HepG2 (cell line): ENCODE results near the gene GUCY1B1. TPM values are rescaled to one million over a fixed set of nuclear protein-coding genes. Genes with fewer than 3 reads are reported as not detected.

Source experiments
- ATAC-seq: fragments of 200-7000 bp; cut with Tn5 transposase; 3 replicates; pipeline ENCODE4 v1.9.1; 2020; ENCODE audit warnings: mild to moderate bottlenecking, moderate library complexity
- BruUV-seq: library from RNA; stranded (reverse); fragments of 400-500 nt; replicated peaks from 2 replicates; lab custom pipeline; 2021; lab: Mats Ljungman, UMichigan
- CTCF ChIA-PET: fragments of 300-600 bp; formaldehyde crosslinking; extraction: SDS; loops from one replicate; lab custom pipeline; 2021; ENCODE audit warnings: low total read pairs, inconsistent platforms, low intra/inter-chr PET ratio; lab: Yijun Ruan, JAX
- POLR2A ChIA-PET: fragments of 350-600 bp; sonication (Branson Sonifier 250); formaldehyde crosslinking; loops from one replicate; lab custom pipeline; 2020; ENCODE audit warnings: antibody characterized with exemption, inconsistent platforms; lab: Yijun Ruan, JAX
- DNase-seq: peaks from one replicate; pipeline ENCODE4 v3.0.0-alpha.2; 2015; ENCODE audit warnings: low spot score
- FAIRE-seq: peaks from 3 replicates; lab custom pipeline; 2011; peaks lifted over from hg19 to GRCh38; lab: Jason Lieb, UNC
- H2AFZ ChIP-seq: one replicate; pipeline ENCODE4 v1.6.1; 2011; ENCODE audit warnings: low read length, inconsistent platforms
- H3K27ac ChIP-seq: fragments of 300-600 bp; 3 replicates; pipeline ENCODE4 v1.8.0; 2011; ENCODE audit warnings: mixed run types, mild to moderate bottlenecking, mixed read lengths, low read length, inconsistent platforms; ENCODE audit not compliant: insufficient read depth; ENCODE audit errors: extremely low read length
- H3K27me3 ChIP-seq, 2 experiments: fragments of 200-600 bp in 1 of 2; 2 replicates in 1 of 2; 3 replicates in 1 of 2; pipeline versions ENCODE4 v1.6.0 to v1.8.0; 2011; ENCODE audit warnings: low read length in 2 of 2, mild to moderate bottlenecking in 2 of 2, moderate library complexity in 2 of 2, inconsistent platforms in 1 of 2; ENCODE audit not compliant: insufficient read depth in 2 of 2, control insufficient read depth in 1 of 2
- H3K36me3 ChIP-seq, 2 experiments: fragments of 200-600 bp in 1 of 2; replicated peaks in 1 of 2; 2 replicates in 1 of 2; 3 replicates in 1 of 2; pipeline versions ENCODE4 v1.5.1 to v1.8.0; 2011; ENCODE audit warnings: low read length in 2 of 2, inconsistent platforms in 1 of 2; ENCODE audit not compliant: insufficient read depth in 2 of 2, control insufficient read depth in 1 of 2
- H3K4me1 ChIP-seq: 2 replicates; pipeline ENCODE4 v1.5.1; 2012; ENCODE audit warnings: low read length, inconsistent platforms; ENCODE audit not compliant: insufficient read depth
- H3K4me2 ChIP-seq: 2 replicates; pipeline ENCODE4 v1.6.0; 2011; ENCODE audit warnings: low read depth, low read length, inconsistent platforms
- H3K4me3 ChIP-seq, 3 experiments: fragments of 200-600 bp in 1 of 3; sonication (generic), shearing (Covaris generic) in 1 of 3; replicated peaks in 1 of 3; 2 replicates each; pipeline ENCODE4 v1.5.1; 2011 to 2016; ENCODE audit warnings: low read length in 3 of 3, inconsistent platforms in 2 of 3, low read depth in 2 of 3, mild to moderate bottlenecking in 2 of 3, control low read depth in 1 of 3, mixed read lengths in 1 of 3; ENCODE audit not compliant: insufficient read depth in 1 of 3
- H3K79me2 ChIP-seq: one replicate; pipeline ENCODE4 v1.6.1; 2011; ENCODE audit warnings: low read length, inconsistent platforms; ENCODE audit not compliant: insufficient read depth
- H3K9ac ChIP-seq: 2 replicates; pipeline ENCODE4 v1.6.0; 2011; ENCODE audit warnings: mild to moderate bottlenecking, low read depth, low read length, inconsistent platforms; ENCODE audit not compliant: insufficient read depth
- H3K9me3 ChIP-seq: 2 replicates; pipeline ENCODE4 v1.5.1; 2012; ENCODE audit warnings: mild to moderate bottlenecking, low read length
- H4K20me1 ChIP-seq: 2 replicates; pipeline ENCODE4 v1.6.0; 2011; ENCODE audit warnings: inconsistent platforms, mild to moderate bottlenecking, low read length, moderate library complexity; ENCODE audit not compliant: insufficient read depth
- CSRNP2 ChIP-seq: sonication (generic); formaldehyde crosslinking; conservative IDR thresholded peaks from 2 replicates; pipeline ENCODE4 v1.8.0; 2022; ENCODE audit warnings: low read depth, missing genetic modification reagents
- FOXJ3 ChIP-seq: sonication (generic); formaldehyde crosslinking; IDR thresholded peaks from 2 replicates; pipeline ENCODE4 v1.4.0; 2020; ENCODE audit warnings: missing genetic modification reagents, mild to moderate bottlenecking, borderline replicate concordance
- IRX3 ChIP-seq: sonication (generic); formaldehyde crosslinking; IDR thresholded peaks from 2 replicates; pipeline ENCODE4 v1.8.1; 2023; ENCODE audit warnings: mild to moderate bottlenecking, low read depth, missing genetic modification reagents, borderline replicate concordance
- POLR2A ChIP-seq, 2 experiments: IDR thresholded peaks; 2 replicates each; pipeline ENCODE4 v1.6.1; 2011; ENCODE audit warnings: low read depth in 2 of 2, low read length in 2 of 2, mild to moderate bottlenecking in 1 of 2, moderate library complexity in 1 of 2; ENCODE audit not compliant: insufficient read depth in 1 of 2
- SIN3A ChIP-seq: IDR thresholded peaks from 2 replicates; pipeline ENCODE4 v1.6.1; 2011; ENCODE audit warnings: low read depth, mild to moderate bottlenecking, control low read depth, low read length, borderline replicate concordance
- SSRP1 ChIP-seq: IDR thresholded peaks from 2 replicates; pipeline ENCODE4 v1.6.1; 2016; ENCODE audit warnings: control low read depth
- YY1 ChIP-seq: IDR thresholded peaks from 2 replicates; pipeline ENCODE4 v1.6.1; 2011; ENCODE audit warnings: low read length, low read depth, moderate library complexity, mild to moderate bottlenecking; ENCODE audit not compliant: insufficient read depth, insufficient replicate concordance
- ZBTB42 ChIP-seq: sonication (generic); formaldehyde crosslinking; IDR thresholded peaks from 2 replicates; pipeline ENCODE4 v1.5.0; 2020; ENCODE audit warnings: mild to moderate bottlenecking, missing genetic modification reagents
- ZBTB8A ChIP-seq: sonication (generic); formaldehyde crosslinking; IDR thresholded peaks from 2 replicates; pipeline ENCODE4 v1.4.0; 2020; ENCODE audit warnings: mild to moderate bottlenecking, low read depth, missing genetic modification reagents, borderline replicate concordance
- ZNF563 ChIP-seq: sonication (generic); formaldehyde crosslinking; IDR thresholded peaks from 2 replicates; pipeline ENCODE4 v1.8.0; 2022; ENCODE audit warnings: mild to moderate bottlenecking, moderate library complexity, missing genetic modification reagents
- WGBS: methylation state at CpG from one replicate; pipeline ENCODE4 v1.1.6; 2017; ENCODE audit warnings: low lambda C conversion rate; 5-methylcytosine and 5-hydroxymethylcytosine counted together
- in situ Hi-C: cut with HindIII; loops from 2 replicates; pipeline ENCODE4 v1.10.0; 2017; ENCODE audit warnings: low pct_unique_long_range_greater_than_20kb; ENCODE audit not compliant: extremely low pct_ligation_motif_present
- intact Hi-C: fragments of 100-400 bp; cut with micrococcal nuclease; formaldehyde crosslinking; loops from one replicate; pipeline ENCODE4 v1.10.0; 2022; ENCODE audit not compliant: unreplicated experiment
- polyA plus RNA-seq, 8 experiments: library from polyadenylated mRNA; depleted of rRNA in 3 of 8; stranded (reverse) in 7 of 8; unstranded in 1 of 8; fragments of >200 nt; fragmentation: Illumina TruSeq in 4 of 8; extraction: Trizol in 4 of 8; gene quantifications; 2 replicates each; pipeline versions ENCODE4 v1.2.1 to v1.2.3, GENCODE V29; 2011 to 2016; ENCODE audit warnings: low read depth in 4 of 8, missing spikeins in 1 of 8, mixed read lengths in 1 of 8; ENCODE audit not compliant: insufficient read depth in 1 of 8
- total RNA-seq, 5 experiments: library from RNA; depleted of rRNA; stranded (reverse); fragments of >200 nt; fragmentation: Illumina TruSeq; extraction: Trizol; gene quantifications; 2 replicates each; pipeline ENCODE4 v1.2.3, GENCODE V29; 2016; ENCODE audit warnings: low read depth in 1 of 5

Gene GUCY1B1
- total and polyA plus RNA-seq, 2 of the 13 experiments (the other 11 are each of a cell fraction or from before 2014, with no cell fraction given): not detected

- TF ChIP-seq CSRNP2: no peak
- TF ChIP-seq ZBTB8A (CRISPR knock-in tag): no peak
- no peak for TF ChIP-seq SSRP1 (CRISPR knock-in tag)
- TF ChIP-seq SIN3A: no peak
- TF ChIP-seq POLR2A (IDR thresholded peaks at IDR 0.05; ENCODE audit: insufficient read depth in 1 of 2, low read depth in 2 of 2, low read length in 2 of 2): no peak
- no peak for TF ChIP-seq ZNF563 (CRISPR knock-in tag)
Observed at GRCh38 chr4:155742310-155743015, 16.4 kb upstream of the GUCY1B1 start (continued).

- Histone ChIP-seq H3K9me3 (no peaks in the 10 kb centered on the region), H2AFZ (no peak overlapping the region), H3K79me2 (no peaks in the 10 kb centered on the region), H4K20me1 (no peaks in the 10 kb centered on the region), H3K4me2 (no peak overlapping the region), H3K36me3 (no peaks in the 10 kb centered on the region), H3K4me3 (no peak overlapping the region), H3K27me3 (no peaks in the 10 kb centered on the region; a peak in 1 of 5 replicates), H3K9ac (no peak overlapping the region), H3K4me1 (no peaks in the 10 kb centered on the region), H3K27ac (no peak overlapping the region)
- FAIRE-seq (no peak), DNase-seq (no peak), ATAC-seq (no peak)
- WGBS: 7% methylated on average over 5 of the region's 5 CpGs
- POLR2A ChIA-PET: no interaction called here
- intact Hi-C loops: no loop called here
- no peak for TF ChIP-seq ZBTB42 (CRISPR knock-in tag)
- no peak for TF ChIP-seq YY1
- no peak for TF ChIP-seq IRX3 (CRISPR knock-in tag)
- no peak for TF ChIP-seq FOXJ3 (CRISPR knock-in tag)
- no TSS peak for BruUV-seq
- in situ Hi-C loops: no loop called here
- CTCF ChIA-PET: no interaction called here
Observed at GRCh38 chr4:155745984-155746383, 12.8 kb upstream of the GUCY1B1 start.
